Motor neuron (in vitro differentiated cells): ENCODE data around the gene LYZL4. TPM values are rescaled to one million over a fixed set of nuclear protein-coding genes. Genes with fewer than 3 reads are reported as not detected.
A peak's percentile ranks its signal among the peaks of the same experiment; 100 is the strongest.

ENCODE experiments used
- ATAC-seq, 8 experiments: fragments of 200-7000 bp; cut with Tn5 transposase; replicated peaks in 6 of 8; 2 replicates each; pipeline ENCODE4 v1.8.0; 2021; ENCODE audit warnings: mild to moderate bottlenecking in 8 of 8, moderate library complexity in 8 of 8
- H3K27ac ChIP-seq, 2 donors: fragments of 250-450 bp; sonication (Bioruptor Pico); 2 replicates each; pipeline ENCODE4 v1.9.0; 2021; ENCODE audit warnings: antibody characterized with exemption in 2 of 2, mild to moderate bottlenecking in 2 of 2, moderate library complexity in 1 of 2
- H3K4me1 ChIP-seq, 2 donors: fragments of 250-450 bp; sonication (Bioruptor Pico); replicated peaks in 1 of 2; 2 replicates each; pipeline ENCODE4 v1.6.1; 2021; ENCODE audit warnings: antibody characterized with exemption in 2 of 2, mild to moderate bottlenecking in 2 of 2, moderate library complexity in 1 of 2
- H3K4me3 ChIP-seq, 5 donors: fragments of 250-450 bp; sonication (Bioruptor Pico); 2 replicates each; pipeline ENCODE4 v1.9.0; 2021; ENCODE audit warnings: antibody characterized with exemption in 5 of 5, mild to moderate bottlenecking in 5 of 5, moderate library complexity in 4 of 5
- WGBS, 10 experiments: fragments of 450-650 bp; shearing (Covaris generic); methylation state at CpG; one replicate each; pipeline ENCODE4 v1.0.0; 2022; 5-methylcytosine and 5-hydroxymethylcytosine counted together
- in situ Hi-C, 9 experiments: fragments of 400-800 bp; cut with MboI; loops; one replicate each; pipeline ENCODE4 v1.15.0; 2021; ENCODE audit warnings: low sequenced_read_pairs in 9 of 9, low pct_unique_long_range_greater_than_20kb in 2 of 9; ENCODE audit not compliant: unreplicated experiment in 9 of 9
- total RNA-seq, 8 experiments: library from RNA; unstranded; fragments of 300-600 nt; gene quantifications; 2 replicates each; pipeline versions ENCODE4 v1.2.3 to v1.2.4, GENCODE V29; 2022

The LYZL4 gene
- total RNA-seq, 8 experiments from 2014 or later, result not detected

GRCh38 chr3:42387802-42388651 lies 22.4 kb downstream of the LYZL4 start:
- in situ Hi-C loops, result no loop called here
- no peak overlapping the region for H3K4me3 ChIP-seq
- no peak overlapping the region for H3K27ac ChIP-seq
- ATAC-seq, result peak in 3 of 8 experiments; percentile 41 to 91 (median 70)
- WGBS, 10 experiments, result 21 to 78% (median 60%) methylated on average over 1 to 9 of the region's 10 CpGs; no CpG with 5 or more reads in 1 of the 10 experiments
- no peaks in the 10 kb centered on the region for H3K4me1 ChIP-seq

GRCh38 chr3:42381551-42382082 lies 28.8 kb downstream of the LYZL4 start:
- WGBS, 10 experiments, result 23 to 93% (median 63%) methylated on average over 2 to 6 of the region's 6 CpGs; no CpG with 5 or more reads in 1 of the 10 experiments

GRCh38 chr3:42377681-42378080 lies 32.7 kb downstream of the LYZL4 start:
- H3K27ac ChIP-seq, result no peak overlapping the region
- in situ Hi-C loops, result no loop called here
- 40 to 100% methylated on average over 1 of the region's 2 CpGs; no CpG with 5 or more reads in 8 of the 10 experiments for WGBS, 10 experiments
- peak in 1 of 8 experiments; percentile 49 for ATAC-seq
- no peaks in the 10 kb centered on the region for H3K4me1 ChIP-seq
- no peak overlapping the region for H3K4me3 ChIP-seq

More at GRCh38 chr3:42381551-42382082, 28.8 kb downstream of the LYZL4 start:
- Histone ChIP-seq H3K4me1 (no peaks in the 10 kb centered on the region), H3K27ac (no peak overlapping the region), H3K4me3 (no peak overlapping the region)
- in situ Hi-C loops, result no loop called here
- ATAC-seq, result peak in 3 of 8 experiments; percentile 86 to 99 (median 98)

- Histone ChIP-seq H3K27ac (no peak overlapping the region), H3K4me3 (no peak overlapping the region), H3K4me1 (no peaks in the 10 kb centered on the region)
- ATAC-seq, result peak in 3 of 8 experiments; percentile 41 to 91 (median 90)
- WGBS, 10 experiments, result 7 to 87% (median 83%) methylated on average over 3 to 4 of the region's 4 CpGs; no CpG with 5 or more reads in 5 of the 10 experiments
- in situ Hi-C loops, result no loop called here
Observed at GRCh38 chr3:42376344-42376798, 34.0 kb downstream of the LYZL4 start.

GRCh38 chr3:42375121-42375800 lies 35.1 kb downstream of the LYZL4 start:
- Histone ChIP-seq H3K4me1 (no peaks in the 10 kb centered on the region), H3K27ac (no peak overlapping the region), H3K4me3 (no peak overlapping the region)
- no peak for ATAC-seq
- in situ Hi-C loops, result no loop called here
- WGBS, 10 experiments, result 29 to 100% (median 75%) methylated on average over 1 to 5 of the region's 6 CpGs

- WGBS, 10 experiments, result 0 to 100% (median 64%) methylated on average over 1 to 3 of the region's 3 CpGs; no CpG with 5 or more reads in 7 of the 10 experiments
- in situ Hi-C loops, result no loop called here
- H3K4me1 ChIP-seq, result no peaks in the 10 kb centered on the region
- no peak for ATAC-seq
- no peak overlapping the region for H3K4me3 ChIP-seq
- H3K27ac ChIP-seq, result no peak overlapping the region
Observed at GRCh38 chr3:42371776-42372175, 38.6 kb downstream of the LYZL4 start.

- WGBS, 10 experiments, result 0 to 69% methylated on average over 1 to 3 of the region's 4 CpGs; no CpG with 5 or more reads in 8 of the 10 experiments
- in situ Hi-C loops, result no loop called here
- Histone ChIP-seq H3K27ac (no peak overlapping the region), H3K4me3 (no peak overlapping the region), H3K4me1 (no peaks in the 10 kb centered on the region)
- no peak for ATAC-seq
Observed at GRCh38 chr3:42369832-42370231, 40.6 kb downstream of the LYZL4 start.

GRCh38 chr3:42369304-42369703 lies 41.1 kb downstream of the LYZL4 start:
- 40 to 86% (median 53%) methylated on average over 1 to 4 of the region's 4 CpGs; no CpG with 5 or more reads in 5 of the 10 experiments for WGBS, 10 experiments
- peak in 4 of 8 experiments; percentile 33 to 81 (median 48) for ATAC-seq
- in situ Hi-C loops, result no loop called here
- H3K4me3 ChIP-seq, result no peak overlapping the region
- no peak overlapping the region for H3K27ac ChIP-seq
- H3K4me1 ChIP-seq, result no peaks in the 10 kb centered on the region

GRCh38 chr3:42368861-42369260 lies 41.5 kb downstream of the LYZL4 start:
- in situ Hi-C loops, result no loop called here
- whole genome bisulfite sequencing, 10 experiments, result 0 to 57% (median 0%) methylated on average over 1 of the region's 1 CpG; no CpG with 5 or more reads in 3 of the 10 experiments
- Histone ChIP-seq H3K4me3 (no peak overlapping the region), H3K4me1 (no peaks in the 10 kb centered on the region), H3K27ac (no peak overlapping the region)
- no peak for ATAC-seq

- Histone ChIP-seq H3K27ac (no peak overlapping the region), H3K4me1 (no peaks in the 10 kb centered on the region), H3K4me3 (no peak overlapping the region)
- ATAC-seq, result no peak
- WGBS, 10 experiments, result 10 to 100% (median 70%) methylated on average over 1 to 4 of the region's 4 CpGs; no CpG with 5 or more reads in 1 of the 10 experiments
- in situ Hi-C loops, result no loop called here
Observed at GRCh38 chr3:42367903-42368302, 42.5 kb downstream of the LYZL4 start.

GRCh38 chr3:42366550-42366949 lies 43.9 kb downstream of the LYZL4 start:
- no peak overlapping the region for H3K27ac ChIP-seq

GRCh38 chr3:42357335-42357734 lies 53.1 kb downstream of the LYZL4 start:
- WGBS, 10 experiments, result 0 to 100% (median 41%) methylated on average over 1 of the region's 1 CpG; no CpG with 5 or more reads in 2 of the 10 experiments
- in situ Hi-C loops, result no loop called here
- peak in 3 of 8 experiments; percentile 69 to 95 (median 93) for ATAC-seq

More at GRCh38 chr3:42366550-42366949, 43.9 kb downstream of the LYZL4 start:
- WGBS, 10 experiments, result 0 to 93% (median 60%) methylated on average over 1 to 3 of the region's 3 CpGs; no CpG with 5 or more reads in 3 of the 10 experiments
- no peak for ATAC-seq
- in situ Hi-C loops, result no loop called here
- Histone ChIP-seq H3K4me3 (no peak overlapping the region), H3K4me1 (no peaks in the 10 kb centered on the region)

GRCh38 chr3:42355612-42356011 lies 54.8 kb downstream of the LYZL4 start:
- H3K4me1 ChIP-seq, result no peaks in the 10 kb centered on the region
- no peak overlapping the region for H3K4me3 ChIP-seq
- ATAC-seq, result no peak
- in situ Hi-C loops, result no loop called here
- no peak overlapping the region for H3K27ac ChIP-seq

More at GRCh38 chr3:42357335-42357734, 53.1 kb downstream of the LYZL4 start:
- Histone ChIP-seq H3K4me3 (no peak overlapping the region), H3K27ac (no peak overlapping the region), H3K4me1 (no peaks in the 10 kb centered on the region)
